ENCODE measurements around the gene CTBP1.

The CTBP1 gene

DNA sequence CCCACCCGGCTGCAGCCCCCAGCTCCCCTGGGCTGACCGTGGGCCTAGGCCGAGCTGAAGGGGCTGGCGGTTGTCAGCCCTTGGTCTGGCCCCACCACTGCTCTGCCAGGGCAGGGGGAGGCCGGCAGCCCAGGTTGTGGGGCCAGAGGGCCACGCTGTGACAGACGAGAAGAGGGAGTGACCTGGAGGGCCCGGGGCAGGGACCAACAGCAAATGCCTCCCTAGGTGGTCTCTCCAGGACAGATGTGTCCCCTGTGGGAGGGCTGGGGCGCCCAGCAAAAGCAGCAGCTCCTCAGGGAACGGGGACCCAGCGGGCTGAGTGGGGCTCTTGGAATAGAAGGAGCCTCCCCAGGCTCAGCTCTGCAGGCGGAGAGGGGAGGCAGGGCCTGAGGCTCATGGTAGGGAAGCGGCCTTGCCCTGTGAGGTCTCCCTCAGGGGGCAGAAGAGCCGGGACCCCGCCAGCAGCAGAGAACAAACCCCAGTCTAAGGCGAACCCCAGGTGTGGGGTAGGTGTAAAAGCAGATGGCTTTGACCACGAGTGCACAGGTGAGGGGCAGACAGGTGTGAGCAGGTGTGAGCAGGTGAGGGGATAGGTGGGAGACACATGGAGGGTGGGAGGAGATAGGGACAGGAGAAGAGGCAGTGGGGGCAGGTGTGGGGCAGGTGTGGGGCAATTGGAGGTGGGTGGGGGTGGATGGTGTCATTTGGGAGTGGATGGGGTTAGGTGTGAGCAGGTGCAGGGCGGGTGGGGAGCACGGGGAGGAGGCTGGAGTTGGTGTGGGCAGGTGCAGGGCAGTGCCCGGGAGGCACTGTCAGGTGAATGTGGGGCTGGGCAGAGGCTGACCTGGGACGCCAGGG is 42.4 kb downstream of the CTBP1 start:
- no peaks in the 10 kb centered on the region for H3K4me1 ChIP-seq (ENCODE audit: control insufficient read depth, insufficient read depth, low read length)
- H3K4me3 ChIP-seq (ENCODE audit: low read depth, low read length) = no peak overlapping the region
- H3K36me3 ChIP-seq (ENCODE audit: control insufficient read depth, insufficient read depth, low read length) = peaks cover 12% of the 10 kb centered on the region
- no peak overlapping the region for H3K9ac ChIP-seq (ENCODE audit: low read depth, low read length)
- H3K27ac ChIP-seq (ENCODE audit: low read depth, low read length) = no peak overlapping the region
- no peaks in the 10 kb centered on the region for H3K9me3 ChIP-seq (ENCODE audit: control insufficient read depth, insufficient read depth, low read length)
- no peaks in the 10 kb centered on the region for H3K27me3 ChIP-seq (ENCODE audit: control insufficient read depth, insufficient read depth, low read length)

GRCh38 chr4:1205586-1206298 is 43.2 kb downstream of the CTBP1 start:
- no peak overlapping the region for H3K27ac ChIP-seq (ENCODE audit: low read depth, low read length)
- H3K4me1 ChIP-seq (ENCODE audit: control insufficient read depth, insufficient read depth, low read length) = no peaks in the 10 kb centered on the region
- no peaks in the 10 kb centered on the region for H3K9me3 ChIP-seq (ENCODE audit: control insufficient read depth, insufficient read depth, low read length)
- H3K27me3 ChIP-seq (ENCODE audit: control insufficient read depth, insufficient read depth, low read length) = no peaks in the 10 kb centered on the region
- peaks cover 4% of the 10 kb centered on the region; the same call in 1 of the 2 replicates for H3K36me3 ChIP-seq (ENCODE audit: control insufficient read depth, insufficient read depth, low read length)
- no peak overlapping the region for H3K4me3 ChIP-seq (ENCODE audit: low read depth, low read length)
- H3K9ac ChIP-seq (ENCODE audit: low read depth, low read length) = no peak overlapping the region

- Histone ChIP-seq H3K27ac (ENCODE audit: low read depth, low read length) (no peak overlapping the region), H3K4me1 (ENCODE audit: control insufficient read depth, insufficient read depth, low read length) (no peaks in the 10 kb centered on the region), H3K9me3 (ENCODE audit: control insufficient read depth, insufficient read depth, low read length) (no peaks in the 10 kb centered on the region), H3K27me3 (ENCODE audit: control insufficient read depth, insufficient read depth, low read length) (no peaks in the 10 kb centered on the region), H3K36me3 (ENCODE audit: control insufficient read depth, insufficient read depth, low read length) (no peaks in the 10 kb centered on the region), H3K9ac (ENCODE audit: low read depth, low read length) (no peak overlapping the region), H3K4me3 (ENCODE audit: low read depth, low read length) (no peak overlapping the region)
These were observed 43.9 kb downstream of the CTBP1 start for GRCh38 chr4:1204828-1205585.

DNA sequence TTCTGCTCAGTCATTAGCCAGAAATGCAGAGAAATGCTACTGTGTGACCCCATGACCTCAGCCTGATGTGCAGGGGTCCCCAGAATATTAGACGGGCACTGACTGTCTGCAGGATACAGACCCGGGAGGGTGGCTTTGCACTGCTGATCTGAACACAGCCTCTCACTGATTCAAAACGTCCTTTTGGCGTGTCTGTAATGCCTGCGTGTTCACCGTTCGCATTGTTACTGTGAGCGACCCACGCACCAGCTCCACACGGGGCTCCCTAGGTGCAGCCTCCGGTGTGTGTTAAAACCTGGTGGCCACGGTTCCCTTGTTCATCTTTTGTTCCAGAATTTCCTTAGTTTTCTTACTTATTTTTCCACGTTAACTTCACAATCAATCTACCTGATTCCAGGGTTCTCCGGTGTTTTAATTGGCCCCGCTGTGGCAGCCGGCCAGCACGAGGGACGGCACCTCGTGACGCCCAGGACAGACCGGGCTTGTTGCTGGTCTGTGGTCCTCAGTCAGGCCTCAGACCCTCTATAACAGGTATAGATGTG is 44.6 kb downstream of the CTBP1 start:
- Histone ChIP-seq H3K4me3 (ENCODE audit: low read depth, low read length) (no peak overlapping the region), H3K27me3 (ENCODE audit: control insufficient read depth, insufficient read depth, low read length) (no peaks in the 10 kb centered on the region), H3K4me1 (ENCODE audit: control insufficient read depth, insufficient read depth, low read length) (no peaks in the 10 kb centered on the region), H3K36me3 (ENCODE audit: control insufficient read depth, insufficient read depth, low read length) (no peaks in the 10 kb centered on the region), H3K9me3 (ENCODE audit: control insufficient read depth, insufficient read depth, low read length) (no peaks in the 10 kb centered on the region), H3K9ac (ENCODE audit: low read depth, low read length) (no peak overlapping the region), H3K27ac (ENCODE audit: low read depth, low read length) (no peak overlapping the region)

DNA sequence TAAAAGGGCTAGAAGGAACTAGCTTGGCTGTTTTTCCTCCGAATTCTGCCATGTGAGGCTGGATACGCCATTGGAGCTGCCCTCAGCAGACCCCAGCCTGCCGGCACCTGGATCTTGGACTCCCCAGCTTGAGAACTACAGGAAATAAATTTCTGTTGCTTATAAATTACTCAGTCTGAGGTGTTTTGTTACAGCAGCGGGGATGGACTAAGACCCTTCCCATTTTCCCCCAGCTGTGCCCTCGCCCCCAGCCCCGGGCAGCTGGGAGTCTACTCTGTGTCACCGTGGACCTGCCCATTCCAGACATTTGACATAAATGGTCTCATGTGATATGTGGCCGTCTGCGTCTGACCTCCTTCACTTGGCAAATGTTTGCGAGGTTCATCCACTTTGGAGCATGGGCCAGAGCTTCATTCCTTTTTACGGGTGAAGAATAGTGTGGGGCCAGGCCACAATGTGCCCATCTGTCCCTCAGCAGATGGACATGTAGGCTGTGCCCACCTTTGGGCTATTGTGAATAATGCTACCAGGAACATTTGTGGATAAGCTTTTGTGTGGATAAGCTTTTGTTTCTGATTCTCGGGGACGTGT is 45.8 kb downstream of the CTBP1 start:
- no peak overlapping the region for H3K27ac ChIP-seq (ENCODE audit: low read depth, low read length)
- H3K27me3 ChIP-seq (ENCODE audit: control insufficient read depth, insufficient read depth, low read length) = no peaks in the 10 kb centered on the region
- H3K4me1 ChIP-seq (ENCODE audit: control insufficient read depth, insufficient read depth, low read length) = no peaks in the 10 kb centered on the region
- H3K9ac ChIP-seq (ENCODE audit: low read depth, low read length) = no peak overlapping the region
- no peaks in the 10 kb centered on the region for H3K36me3 ChIP-seq (ENCODE audit: control insufficient read depth, insufficient read depth, low read length)
- no peak overlapping the region for H3K4me3 ChIP-seq (ENCODE audit: low read depth, low read length)
- H3K9me3 ChIP-seq (ENCODE audit: control insufficient read depth, insufficient read depth, low read length) = no peaks in the 10 kb centered on the region

DNA sequence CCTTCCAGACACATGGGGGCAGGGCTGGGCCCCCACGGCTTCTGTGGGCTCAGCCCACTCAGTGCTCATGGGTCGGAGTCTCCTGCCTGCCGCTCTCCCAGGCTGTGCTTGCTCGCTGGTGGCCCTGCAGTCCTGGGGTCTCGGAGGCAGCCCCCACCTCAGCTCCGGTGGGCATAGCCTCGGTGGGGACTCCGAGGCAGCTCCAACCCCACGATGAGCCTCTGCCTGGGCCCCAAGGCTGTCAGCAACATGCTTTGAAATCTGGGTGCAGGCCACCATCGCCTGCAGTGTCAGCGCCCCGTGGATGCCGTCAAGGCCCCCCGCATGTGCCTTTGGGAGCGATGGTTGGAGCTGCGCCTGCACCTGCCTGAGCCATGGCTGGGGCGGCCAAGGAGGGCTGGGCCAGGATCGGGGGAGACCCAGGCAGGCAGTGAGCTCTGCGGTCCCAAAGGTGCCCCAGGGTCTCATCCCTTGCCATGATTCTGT is 46.4 kb downstream of the CTBP1 start:
- H3K27ac ChIP-seq (ENCODE audit: low read depth, low read length) = no peak overlapping the region
- no peaks in the 10 kb centered on the region for H3K9me3 ChIP-seq (ENCODE audit: control insufficient read depth, insufficient read depth, low read length)
- H3K4me3 ChIP-seq (ENCODE audit: low read depth, low read length) = no peak overlapping the region
- no peaks in the 10 kb centered on the region for H3K27me3 ChIP-seq (ENCODE audit: control insufficient read depth, insufficient read depth, low read length)
- no peaks in the 10 kb centered on the region for H3K4me1 ChIP-seq (ENCODE audit: control insufficient read depth, insufficient read depth, low read length)
- H3K9ac ChIP-seq (ENCODE audit: low read depth, low read length) = no peak overlapping the region
- H3K36me3 ChIP-seq (ENCODE audit: control insufficient read depth, insufficient read depth, low read length) = no peaks in the 10 kb centered on the region

DNA sequence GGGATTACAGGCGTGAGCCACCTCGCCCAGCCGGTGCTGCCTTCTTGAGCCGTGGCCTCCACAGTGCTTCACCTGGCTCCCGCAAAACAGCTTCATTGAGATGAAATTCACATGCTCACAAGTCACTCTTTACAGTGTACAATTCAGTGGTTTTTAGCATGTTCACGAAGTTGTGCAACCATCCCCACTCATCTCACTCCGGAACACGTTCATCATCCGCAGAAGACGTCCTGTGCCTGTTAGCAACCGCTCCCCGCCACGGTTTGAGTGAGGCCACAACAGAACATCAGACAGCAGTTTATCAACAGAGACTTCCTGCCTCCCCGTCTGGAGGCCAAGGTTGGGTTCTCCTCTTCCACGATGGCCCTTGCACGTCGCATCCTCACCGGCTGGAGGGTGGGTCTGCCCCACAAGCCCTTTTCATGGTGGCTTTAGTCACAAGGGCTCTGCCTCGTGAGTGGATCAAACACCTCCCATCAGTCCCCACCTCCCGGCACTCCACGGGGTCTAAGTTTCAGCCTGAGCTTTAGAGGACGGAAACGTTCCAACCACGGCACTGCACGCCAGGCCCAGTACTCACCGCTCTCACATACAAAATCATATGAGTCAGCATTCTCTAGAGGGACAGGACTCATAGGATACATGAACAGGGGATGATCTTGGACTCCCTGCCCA is 46.9 kb downstream of the CTBP1 start:
- Histone ChIP-seq H3K4me3 (ENCODE audit: low read depth, low read length) (no peak overlapping the region), H3K36me3 (ENCODE audit: control insufficient read depth, insufficient read depth, low read length) (no peaks in the 10 kb centered on the region), H3K27me3 (ENCODE audit: control insufficient read depth, insufficient read depth, low read length) (no peaks in the 10 kb centered on the region), H3K9ac (ENCODE audit: low read depth, low read length) (no peak overlapping the region), H3K4me1 (ENCODE audit: control insufficient read depth, insufficient read depth, low read length) (no peaks in the 10 kb centered on the region), H3K27ac (ENCODE audit: low read depth, low read length) (no peak overlapping the region), H3K9me3 (ENCODE audit: control insufficient read depth, insufficient read depth, low read length) (no peaks in the 10 kb centered on the region)

GRCh38 chr4:1200425-1201035 is 48.4 kb downstream of the CTBP1 start:
- Histone ChIP-seq H3K4me1 (ENCODE audit: control insufficient read depth, insufficient read depth, low read length) (no peaks in the 10 kb centered on the region), H3K4me3 (ENCODE audit: low read depth, low read length) (no peak overlapping the region), H3K27me3 (ENCODE audit: control insufficient read depth, insufficient read depth, low read length) (no peaks in the 10 kb centered on the region), H3K9ac (ENCODE audit: low read depth, low read length) (no peak overlapping the region), H3K27ac (ENCODE audit: low read depth, low read length) (no peak overlapping the region), H3K9me3 (ENCODE audit: control insufficient read depth, insufficient read depth, low read length) (no peaks in the 10 kb centered on the region), H3K36me3 (ENCODE audit: control insufficient read depth, insufficient read depth, low read length) (no peaks in the 10 kb centered on the region)

DNA sequence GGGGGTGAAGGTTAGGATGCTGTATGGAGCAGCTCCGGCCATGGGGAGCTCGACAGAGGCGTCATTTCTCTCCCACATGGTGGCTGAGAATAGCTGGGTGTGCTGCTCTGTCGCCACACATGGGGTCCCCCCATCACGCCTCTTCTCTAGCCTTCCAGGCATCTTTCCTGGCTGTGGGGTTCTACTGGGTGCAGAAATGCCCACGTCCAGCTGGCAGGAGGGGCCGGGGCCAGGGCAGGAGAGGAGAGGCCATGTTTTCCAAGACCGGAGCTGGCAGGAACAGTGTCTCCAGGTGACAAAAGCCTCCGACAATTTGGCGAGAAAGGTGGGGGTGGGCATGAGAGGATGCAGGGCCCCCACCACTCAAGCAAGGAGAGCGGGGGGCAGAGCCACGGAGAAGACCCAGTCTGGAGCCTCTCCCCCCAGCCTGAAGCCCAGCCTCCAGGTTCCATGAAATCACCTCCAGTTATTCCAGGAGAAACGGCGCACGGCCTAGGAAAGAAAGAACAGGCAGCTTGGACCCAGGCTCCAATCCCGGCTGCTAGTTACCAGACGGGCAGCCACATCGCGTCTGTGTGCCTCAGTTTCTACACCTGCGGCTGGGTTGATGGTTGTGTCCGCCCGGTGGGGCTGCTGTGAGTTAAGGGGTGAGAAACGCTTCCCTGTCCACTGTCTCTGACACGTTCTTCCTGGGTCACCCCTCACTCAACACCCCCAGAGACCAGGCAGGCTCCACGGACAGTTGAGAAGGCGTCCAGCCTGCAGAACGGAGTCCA is 49.2 kb downstream of the CTBP1 start:
- no peak overlapping the region for H3K4me3 ChIP-seq (ENCODE audit: low read depth, low read length)

More for the DNA sequence above, 49.2 kb downstream of the CTBP1 start:
- H3K27ac ChIP-seq (ENCODE audit: low read depth, low read length) = no peak overlapping the region
- H3K36me3 ChIP-seq (ENCODE audit: control insufficient read depth, insufficient read depth, low read length) = no peaks in the 10 kb centered on the region
- H3K27me3 ChIP-seq (ENCODE audit: control insufficient read depth, insufficient read depth, low read length) = no peaks in the 10 kb centered on the region
- H3K9me3 ChIP-seq (ENCODE audit: control insufficient read depth, insufficient read depth, low read length) = no peaks in the 10 kb centered on the region
- H3K9ac ChIP-seq (ENCODE audit: low read depth, low read length) = no peak overlapping the region
- H3K4me1 ChIP-seq (ENCODE audit: control insufficient read depth, insufficient read depth, low read length) = no peaks in the 10 kb centered on the region

Data from HUES48 (cell line).